Measurements from ENCODE around the gene USP6NL. TPM values are rescaled to one million over a fixed set of nuclear protein-coding genes. Genes with fewer than 3 reads are reported as not detected.

Gene USP6NL
- total and polyA plus RNA-seq, 2 of the 13 experiments (the other 11 are each of a cell fraction or from before 2014, with no cell fraction given): 10.5 to 22.9 TPM

- no peak overlapping the region for H3K4me2 ChIP-seq (ENCODE audit: low read depth, low read length)
- BruUV-seq (replicated peaks): no TSS peak
- no peak overlapping the region for H3K27ac ChIP-seq (ENCODE audit: extremely low read length, insufficient read depth, low read length)
- peaks cover 24% of the 10 kb centered on the region for H3K4me1 ChIP-seq (ENCODE audit: insufficient read depth, low read length)
- H3K4me3 ChIP-seq (replicated peaks in 1 of 3; ENCODE audit: insufficient read depth in 1 of 3, low read depth in 2 of 3, low read length in 3 of 3): no peak overlapping the region
- no peaks in the 10 kb centered on the region for H3K27me3 ChIP-seq (ENCODE audit: control insufficient read depth in 1 of 2, insufficient read depth in 2 of 2, low read length in 2 of 2)
- CTCF ChIA-PET (ENCODE audit: low intra/inter-chr PET ratio, low total read pairs): no interaction called here
- H2AFZ ChIP-seq (ENCODE audit: low read length): no peak overlapping the region
- H3K79me2 ChIP-seq (ENCODE audit: insufficient read depth, low read length): peaks cover 93% of the 10 kb centered on the region
- no peak for ATAC-seq
- no peak for DNase-seq (ENCODE audit: low spot score)
- H3K9ac ChIP-seq (ENCODE audit: insufficient read depth, low read depth, low read length): no peak overlapping the region
- H3K36me3 ChIP-seq (replicated peaks in 1 of 2; ENCODE audit: control insufficient read depth in 1 of 2, insufficient read depth in 2 of 2, low read length in 2 of 2): no peaks in the 10 kb centered on the region; a peak in 1 of 5 replicates
- TF ChIP-seq RAD51 (IDR thresholded peaks at IDR 0.05; ENCODE audit: borderline replicate concordance) (no peak), CBX5 (CRISPR knock-in tag; IDR thresholded peaks at IDR 0.05; ENCODE audit: borderline replicate concordance) (no peak), SNAPC5 (CRISPR knock-in tag; IDR thresholded peaks at IDR 0.05; ENCODE audit: borderline replicate concordance) (no peak), ZNF335 (CRISPR knock-in tag; IDR thresholded peaks at IDR 0.05) (no peak), ZBTB33 (CRISPR knock-in tag; IDR thresholded peaks at IDR 0.05) (no peak), ZNF580 (CRISPR knock-in tag; IDR thresholded peaks at IDR 0.05; ENCODE audit: borderline replicate concordance, low read depth) (no peak), PBX2 (CRISPR knock-in tag; IDR thresholded peaks at IDR 0.05) (no peak)
- POLR2A ChIA-PET: no interaction called here
- intact Hi-C loops (cut with micrococcal nuclease; ENCODE audit: unreplicated experiment): no loop called here
- H4K20me1 ChIP-seq (ENCODE audit: insufficient read depth, low read length): peaks cover 14% of the 10 kb centered on the region; the same call in 1 of the 2 replicates
- over 99% methylated on average over 5 of the region's 5 CpGs for WGBS (ENCODE audit: low lambda C conversion rate)
- in situ Hi-C loops (cut with HindIII; ENCODE audit: extremely low pct_ligation_motif_present, low pct_unique_long_range_greater_than_20kb): no loop called here
- no peak for FAIRE-seq
- no peaks in the 10 kb centered on the region for H3K9me3 ChIP-seq (ENCODE audit: low read length)
These were observed 40.7 kb downstream of the USP6NL start for GRCh38 chr10:11570751-11571150.

Measured in HepG2 (cell line).